Fibroblast of villous mesenchyme (primary cell): ENCODE measurements around the gene PXMP4. TPM values are rescaled to one million over a fixed set of nuclear protein-coding genes. Genes with fewer than 3 reads are reported as not detected.

Source experiments
- DNase-seq: peaks from one replicate; pipeline ENCODE4 v3.0.0-alpha.2; 2010; ENCODE audit warnings: low read depth
- H3K4me3 ChIP-seq: 2 replicates; pipeline ENCODE4 v1.5.1; 2011; ENCODE audit warnings: low read depth, mild to moderate bottlenecking, low read length
- total RNA-seq: library from RNA; depleted of rRNA; stranded (reverse); fragments of >200 nt; gene quantifications from 2 replicates; pipeline ENCODE4 v1.2.3, GENCODE V29; 2012
- TF ChIP-seq, protein P1 (sequence below): IDR thresholded peaks from 2 replicates; pipeline ENCODE4 v1.5.1; 2012; ENCODE audit warnings: low read depth, mild to moderate bottlenecking, low read length; ENCODE audit not compliant: insufficient read depth

Gene PXMP4
- total RNA-seq, 1 donor = 5.2 TPM

GRCh38 chr20:33684533-33685327 is 35.4 kb downstream of the PXMP4 start:
- H3K4me3 ChIP-seq = peak overlapping the region; percentile 54
- TF ChIP-seq, protein P1, sequence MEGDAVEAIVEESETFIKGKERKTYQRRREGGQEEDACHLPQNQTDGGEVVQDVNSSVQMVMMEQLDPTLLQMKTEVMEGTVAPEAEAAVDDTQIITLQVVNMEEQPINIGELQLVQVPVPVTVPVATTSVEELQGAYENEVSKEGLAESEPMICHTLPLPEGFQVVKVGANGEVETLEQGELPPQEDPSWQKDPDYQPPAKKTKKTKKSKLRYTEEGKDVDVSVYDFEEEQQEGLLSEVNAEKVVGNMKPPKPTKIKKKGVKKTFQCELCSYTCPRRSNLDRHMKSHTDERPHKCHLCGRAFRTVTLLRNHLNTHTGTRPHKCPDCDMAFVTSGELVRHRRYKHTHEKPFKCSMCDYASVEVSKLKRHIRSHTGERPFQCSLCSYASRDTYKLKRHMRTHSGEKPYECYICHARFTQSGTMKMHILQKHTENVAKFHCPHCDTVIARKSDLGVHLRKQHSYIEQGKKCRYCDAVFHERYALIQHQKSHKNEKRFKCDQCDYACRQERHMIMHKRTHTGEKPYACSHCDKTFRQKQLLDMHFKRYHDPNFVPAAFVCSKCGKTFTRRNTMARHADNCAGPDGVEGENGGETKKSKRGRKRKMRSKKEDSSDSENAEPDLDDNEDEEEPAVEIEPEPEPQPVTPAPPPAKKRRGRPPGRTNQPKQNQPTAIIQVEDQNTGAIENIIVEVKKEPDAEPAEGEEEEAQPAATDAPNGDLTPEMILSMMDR = no peak
- DNase-seq = no peak

GRCh38 chr20:33681728-33682353 is 38.3 kb downstream of the PXMP4 start:
- no peak overlapping the region for H3K4me3 ChIP-seq
- no peak for DNase-seq
- TF ChIP-seq, protein P1 = no peak

DNA sequence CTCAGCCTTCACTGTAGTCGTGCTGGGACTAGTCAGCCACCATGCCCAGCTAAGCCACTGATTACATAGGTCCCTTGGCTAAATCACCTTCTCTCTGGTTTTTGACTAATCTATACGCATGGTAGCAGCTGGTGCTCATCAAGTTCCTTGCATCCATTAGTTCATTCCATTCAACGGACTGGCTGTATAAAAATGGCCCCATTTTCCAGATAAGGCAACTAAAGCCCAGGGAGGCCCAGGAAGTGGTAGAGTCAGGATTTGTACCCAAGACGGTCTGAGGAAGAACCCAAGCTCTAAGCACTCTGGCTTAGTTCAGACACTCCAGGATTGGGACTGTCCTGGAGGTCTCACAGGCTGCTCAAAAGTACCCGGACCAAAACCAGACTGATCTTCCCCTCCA is 38.8 kb downstream of the PXMP4 start:
- DNase-seq = no peak
- TF ChIP-seq, protein P1 = no peak
- no peak overlapping the region for H3K4me3 ChIP-seq

DNA sequence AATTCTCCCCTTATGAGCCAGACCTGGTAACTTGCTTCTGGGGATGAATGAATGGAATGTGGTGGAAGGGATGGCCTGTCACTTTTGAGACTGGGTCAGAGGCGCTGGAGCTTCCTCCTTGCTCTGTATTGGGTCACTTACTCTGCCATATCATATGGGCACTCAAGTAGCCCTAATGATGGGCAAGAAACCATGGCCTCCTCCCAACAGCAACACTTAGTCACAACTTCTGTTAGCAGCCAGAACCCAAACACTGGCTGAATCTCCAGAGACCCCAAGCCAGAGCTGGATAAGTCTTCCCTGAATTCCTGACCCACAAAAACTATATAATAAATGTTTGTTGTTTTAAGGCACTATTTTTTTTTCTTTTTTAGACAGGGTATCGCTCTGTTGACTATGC is 39.4 kb downstream of the PXMP4 start:
- DNase-seq = no peak
- TF ChIP-seq, protein P1 = no peak

DNA sequence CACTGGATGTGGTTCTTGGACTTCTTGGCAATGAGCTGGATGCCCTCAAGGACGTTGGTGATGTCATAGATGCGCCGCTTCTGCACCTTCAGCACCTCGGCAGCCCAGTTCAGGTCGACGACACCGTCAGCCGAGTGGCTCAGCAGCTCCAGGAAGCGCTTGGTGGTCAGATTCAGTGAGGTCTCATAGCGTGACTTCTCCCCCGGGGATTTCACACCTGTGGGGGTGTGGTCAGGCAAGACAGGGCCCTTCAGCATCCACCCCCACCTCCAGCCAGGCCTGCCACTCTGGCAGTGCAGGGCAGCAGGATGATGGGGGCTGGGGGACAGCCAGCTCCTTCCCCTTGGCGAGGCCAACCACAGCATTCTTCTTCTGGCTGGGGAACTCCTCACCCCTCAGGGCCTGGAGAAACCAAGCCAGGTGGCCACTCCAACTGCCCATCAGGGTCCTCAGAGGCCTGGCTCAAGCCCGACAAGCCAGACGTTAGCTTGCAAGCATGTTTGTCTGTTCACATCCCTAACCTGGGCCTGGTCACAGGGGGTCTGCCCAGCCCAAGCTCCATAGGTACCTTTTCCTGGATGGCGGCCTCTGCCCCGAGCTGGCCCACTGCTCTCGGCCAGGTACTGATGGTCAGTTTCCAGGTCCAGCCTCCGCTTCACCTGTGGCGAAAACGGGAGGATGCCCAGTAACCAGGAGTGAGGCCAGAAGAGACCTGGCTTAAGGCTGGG is 40.2 kb downstream of the PXMP4 start:
- TF ChIP-seq, protein P1 = no peak
- no peak overlapping the region for H3K4me3 ChIP-seq

More for the DNA sequence above, 39.4 kb downstream of the PXMP4 start:
- H3K4me3 ChIP-seq = no peak overlapping the region

DNA sequence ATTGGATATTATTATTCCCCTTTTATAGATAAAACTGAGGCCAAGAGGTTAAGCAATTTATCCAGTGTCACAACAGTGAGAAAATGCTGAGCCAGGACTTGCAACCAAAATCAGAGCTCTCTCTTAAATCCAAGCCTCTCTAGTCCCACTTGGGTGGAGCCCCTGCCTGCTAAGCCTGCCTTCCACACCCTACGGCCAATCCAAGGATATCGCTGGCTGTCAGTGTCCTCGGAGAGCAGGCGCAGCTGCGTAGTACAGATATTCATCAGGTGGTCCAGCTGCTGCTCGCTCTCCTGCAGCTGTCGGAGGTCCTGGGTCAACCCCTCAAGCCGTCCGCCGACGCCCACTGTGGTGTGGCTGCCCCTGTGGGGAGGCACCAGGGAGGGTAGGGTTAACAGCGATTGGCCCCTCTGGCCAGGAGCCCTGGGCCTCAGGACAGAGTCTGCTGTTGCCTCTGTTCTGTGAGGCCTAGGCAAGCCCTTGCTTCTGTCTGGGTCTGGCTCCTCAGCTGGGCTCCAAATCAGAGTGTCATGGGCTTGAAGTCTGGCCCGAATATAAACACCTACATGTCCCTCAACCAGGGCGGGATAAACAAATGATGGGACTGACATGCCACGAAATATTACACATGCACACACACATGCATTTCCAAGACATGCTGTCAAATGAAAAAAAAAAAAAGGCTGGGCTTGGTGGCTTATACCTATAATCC is 42.0 kb downstream of the PXMP4 start:
- peak; percentile 35 for DNase-seq
- TF ChIP-seq, protein P1 = no peak

More for the DNA sequence above, 40.2 kb downstream of the PXMP4 start:
- DNase-seq = no peak

More for the DNA sequence above, 42.0 kb downstream of the PXMP4 start:
- H3K4me3 ChIP-seq = no peak overlapping the region
